UCSD-AML1 (cell line): ENCODE measurements around the gene MARVELD1.

Experiments used
- DNase-seq: peaks from one replicate; lab custom pipeline; 2025; ENCODE audit not compliant: unreplicated experiment; lab: John Stamatoyannopoulos, UW

Gene MARVELD1

DNA sequence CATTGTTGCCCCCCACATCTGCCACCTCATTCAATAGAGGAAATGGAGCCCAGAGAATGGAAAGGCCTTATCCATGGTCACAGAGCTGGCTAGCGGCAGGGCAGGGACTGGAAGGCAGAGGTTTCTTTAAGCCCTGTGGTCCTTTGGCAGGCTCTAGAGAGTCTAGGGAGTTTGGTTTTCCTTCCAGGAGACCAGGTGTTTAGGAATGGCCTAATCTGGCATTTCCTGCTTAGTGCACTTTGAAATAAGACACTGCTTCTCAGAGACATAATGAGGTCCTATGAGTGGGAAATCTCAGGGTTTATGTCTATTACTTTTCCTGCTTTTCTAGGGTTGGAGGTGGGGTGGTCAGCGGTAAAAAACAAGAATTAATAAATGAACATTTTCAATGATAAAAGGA, 6.1 kb downstream of the MARVELD1 start:
- DNase-seq, result no peak

DNA sequence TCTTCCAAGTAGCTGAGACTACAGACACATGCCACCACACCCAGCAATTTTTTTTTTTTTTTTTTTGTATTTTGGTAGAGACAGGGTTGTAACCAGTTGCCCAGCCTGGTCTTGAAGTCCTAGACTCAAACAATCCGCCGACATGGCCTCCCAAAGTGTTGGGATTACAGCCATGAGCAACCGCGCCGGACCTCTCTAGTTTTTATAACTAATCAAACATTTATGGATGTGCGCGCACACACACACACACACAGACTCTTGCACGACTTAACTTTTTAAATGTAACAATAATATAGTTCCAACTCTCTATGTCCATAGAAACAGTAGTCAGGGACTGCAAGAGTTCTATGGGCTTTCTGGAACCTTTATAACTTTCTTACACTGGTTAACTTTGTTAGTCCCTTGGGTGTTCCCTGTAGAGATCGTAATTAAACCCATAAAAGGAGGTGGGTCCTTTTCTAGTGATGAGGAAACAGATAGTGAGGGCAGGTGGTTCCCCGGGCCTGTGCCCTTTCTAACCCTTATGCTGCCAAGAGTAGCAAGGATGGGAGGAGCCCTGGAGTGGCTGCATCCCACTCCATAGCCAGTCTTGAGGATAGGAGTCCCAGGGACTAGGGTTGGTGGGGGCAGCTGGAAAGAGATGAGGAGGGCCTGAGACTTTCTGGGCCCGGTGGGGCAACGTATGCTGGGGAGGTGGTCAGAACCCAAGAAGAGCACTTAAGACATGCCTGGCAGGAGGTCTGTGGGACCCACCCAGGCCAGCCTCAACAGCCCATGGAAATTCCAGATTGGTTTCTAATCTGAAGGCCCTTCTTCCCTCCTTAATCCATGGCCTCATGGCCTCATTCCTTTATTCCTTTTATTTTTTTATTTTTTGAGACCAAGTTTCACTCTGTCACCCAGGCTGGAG, 8.6 kb downstream of the MARVELD1 start:
- no peak for DNase-seq

DNA sequence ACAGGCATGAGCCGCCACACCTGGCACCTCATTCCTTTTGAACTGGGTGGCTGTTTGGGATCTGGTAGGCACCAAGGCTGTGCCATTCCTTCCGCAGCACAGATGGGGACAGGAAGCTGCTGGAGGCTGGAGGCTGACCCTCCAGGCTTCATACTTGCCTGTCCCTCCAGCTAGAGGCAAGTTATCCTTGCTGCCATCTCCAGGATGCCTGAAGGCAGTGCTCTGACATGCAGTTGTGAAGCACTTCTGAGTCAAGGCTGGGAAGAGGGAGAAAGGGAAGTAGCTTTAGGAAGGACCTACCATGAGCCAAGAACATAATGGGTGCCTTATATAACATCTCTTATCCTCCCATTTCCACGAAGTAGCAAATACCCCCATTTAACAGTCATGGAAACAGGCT, 9.5 kb downstream of the MARVELD1 start:
- DNase-seq, result no peak

DNA sequence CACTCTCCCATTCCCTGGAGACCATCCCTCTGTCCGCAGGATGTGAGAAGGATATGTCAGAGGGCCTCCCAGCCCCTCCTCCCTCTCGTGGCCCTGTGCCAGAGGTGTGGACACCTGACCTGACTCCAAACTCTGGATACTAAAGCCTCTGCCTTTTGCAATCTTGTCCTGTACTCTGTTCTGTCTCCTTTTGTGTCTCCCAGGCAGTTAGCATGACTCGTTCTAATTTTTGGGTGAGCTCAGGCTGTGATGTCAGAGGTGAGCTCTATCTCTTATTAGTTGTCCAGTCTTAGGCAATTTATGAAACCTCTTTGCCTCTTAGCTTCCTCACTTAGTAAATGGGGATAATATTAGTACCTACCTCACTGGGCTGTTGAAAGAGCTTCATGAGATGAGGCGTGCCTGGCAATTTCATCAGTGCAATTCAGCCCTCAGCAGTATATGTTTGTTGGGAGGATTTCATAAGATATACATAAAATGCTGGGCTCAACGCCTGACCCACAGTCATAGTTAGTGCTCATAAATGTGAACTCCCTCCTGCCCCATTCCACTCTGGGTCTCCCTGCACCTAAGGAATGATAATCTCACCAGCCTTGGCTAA, 10.9 kb downstream of the MARVELD1 start:
- DNase-seq, result no peak

DNA sequence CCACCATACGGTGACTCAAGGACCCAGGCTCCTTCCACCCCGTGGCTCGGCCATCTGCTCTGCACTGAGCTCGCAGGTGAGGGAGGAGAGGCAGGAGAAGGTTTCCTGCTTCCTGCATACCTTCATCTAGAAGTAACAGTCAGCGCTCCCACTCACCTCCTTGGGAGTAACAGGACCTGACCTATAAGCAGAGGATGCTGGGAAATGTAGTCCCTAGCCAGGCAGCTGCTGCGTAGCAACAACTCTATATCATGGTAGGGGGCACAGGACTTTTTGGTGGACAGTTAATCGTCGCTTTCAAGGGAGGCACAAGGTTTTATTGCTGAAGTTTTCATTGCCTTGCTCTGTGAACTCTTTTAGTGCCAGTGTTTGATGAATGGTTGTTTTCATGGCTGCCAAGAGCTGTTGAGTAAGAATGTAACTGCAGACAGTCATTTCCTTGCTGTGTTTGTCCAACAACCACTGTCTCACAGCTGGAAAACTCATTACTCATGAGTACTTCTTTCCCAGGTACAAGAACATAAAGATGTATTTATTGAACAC, 13.2 kb downstream of the MARVELD1 start:
- no peak for DNase-seq

DNA sequence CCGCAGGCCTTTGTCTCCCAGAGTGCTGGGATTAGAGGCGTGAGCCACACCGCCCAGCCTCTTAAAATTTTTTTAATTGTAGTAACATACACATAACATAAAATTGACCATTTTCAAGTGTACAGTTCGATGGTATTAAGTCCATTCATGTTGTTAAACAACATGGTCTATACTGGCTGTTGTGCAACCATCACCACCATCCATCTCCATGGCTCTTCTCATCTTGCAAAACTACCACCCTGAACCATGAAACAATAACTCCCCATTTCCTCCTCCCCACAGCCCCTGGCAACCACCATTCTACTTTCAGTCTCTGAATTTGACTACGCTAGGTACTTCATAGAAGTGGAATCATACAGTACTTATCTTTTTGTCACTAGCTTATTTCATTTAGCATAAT, 15.5 kb downstream of the MARVELD1 start:
- no peak for DNase-seq

DNA sequence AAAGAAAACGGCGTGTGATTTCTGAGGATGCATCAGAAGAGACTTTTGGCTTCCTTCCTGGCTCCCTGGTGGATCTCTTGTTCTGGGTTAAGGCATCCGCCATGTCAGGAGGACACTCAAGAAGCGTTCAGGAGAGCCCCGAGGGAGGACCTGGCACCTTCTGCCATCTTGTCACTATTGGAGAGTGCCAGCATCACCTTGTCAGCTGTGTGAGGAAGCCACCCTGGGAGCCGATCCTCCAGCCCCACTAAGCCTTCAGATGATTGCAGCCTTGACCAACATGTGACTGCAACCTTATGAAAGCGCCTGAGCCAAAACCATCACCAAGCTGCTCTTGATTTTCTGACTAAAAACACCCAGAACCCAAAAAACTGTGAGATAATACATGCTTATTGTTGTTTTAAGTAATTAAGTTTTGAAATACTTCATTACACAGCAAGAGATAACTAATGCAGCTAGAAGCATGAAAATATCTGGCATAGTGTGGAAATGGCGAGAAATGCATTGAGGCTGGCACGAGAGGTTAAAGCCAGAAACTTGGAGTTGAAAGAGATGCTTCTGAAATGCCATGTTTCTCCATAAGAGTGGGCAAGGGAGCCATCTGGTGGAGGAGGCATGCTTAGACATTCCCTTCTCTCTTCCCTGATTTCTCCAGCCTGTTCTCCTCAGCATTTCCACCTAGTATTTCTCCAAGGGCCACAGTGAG, 18.0 kb downstream of the MARVELD1 start:
- DNase-seq, result peak; percentile 28

DNA sequence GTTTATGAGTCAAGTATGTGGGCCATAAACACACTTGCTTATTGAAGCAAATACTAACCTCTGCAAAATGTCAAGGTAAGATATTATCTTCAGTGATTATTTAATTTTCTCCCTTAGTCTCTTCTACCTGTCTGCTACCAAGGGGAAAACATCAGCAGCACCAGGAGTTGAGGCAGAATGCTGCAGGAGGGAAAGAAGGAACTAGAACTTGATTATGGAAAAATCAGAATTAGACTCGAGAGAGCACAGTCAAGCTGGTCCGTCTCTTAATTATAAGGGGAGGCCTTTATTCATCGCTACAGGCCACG, 18.5 kb downstream of the MARVELD1 start:
- no peak for DNase-seq

DNA sequence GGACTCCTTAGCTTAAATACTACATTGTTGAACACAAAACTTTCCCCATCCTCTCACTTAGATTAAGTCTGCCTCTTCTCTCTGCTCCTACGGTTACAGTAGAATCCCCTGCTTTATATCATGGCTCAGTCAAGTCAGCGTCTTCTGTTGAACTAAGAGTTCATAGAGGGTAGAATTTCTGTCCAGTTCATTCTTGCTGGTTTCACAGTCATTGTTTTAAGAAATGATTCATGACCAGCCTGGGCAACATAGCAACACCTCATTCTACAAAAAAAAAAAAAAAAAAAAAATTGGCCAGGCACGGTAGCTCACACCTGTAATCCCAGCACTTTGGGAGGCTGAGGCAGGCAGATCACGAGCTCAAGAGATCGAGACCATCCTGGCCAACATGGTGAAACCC, 19.7 kb downstream of the MARVELD1 start:
- DNase-seq, result no peak

DNA sequence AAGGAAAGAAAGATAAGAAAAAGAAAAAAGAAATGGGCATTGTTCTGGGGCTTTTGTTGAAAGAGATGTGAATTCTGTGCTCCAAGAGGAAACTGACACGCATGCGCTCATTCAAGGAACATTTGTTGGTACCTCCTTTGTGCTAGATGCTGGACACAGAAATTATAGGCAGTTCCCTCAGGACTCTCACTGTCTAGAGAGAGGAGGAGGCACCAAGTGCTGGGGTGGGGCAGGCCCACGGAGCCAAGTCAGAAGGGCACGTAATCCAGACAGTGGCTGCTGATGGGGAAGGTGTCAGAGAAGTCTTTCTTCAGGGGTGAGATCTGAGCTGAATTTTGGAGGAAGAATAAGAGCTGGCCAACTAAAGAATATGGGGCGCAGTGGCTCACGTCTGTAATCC, 20.5 kb downstream of the MARVELD1 start:
- no peak for DNase-seq

DNA sequence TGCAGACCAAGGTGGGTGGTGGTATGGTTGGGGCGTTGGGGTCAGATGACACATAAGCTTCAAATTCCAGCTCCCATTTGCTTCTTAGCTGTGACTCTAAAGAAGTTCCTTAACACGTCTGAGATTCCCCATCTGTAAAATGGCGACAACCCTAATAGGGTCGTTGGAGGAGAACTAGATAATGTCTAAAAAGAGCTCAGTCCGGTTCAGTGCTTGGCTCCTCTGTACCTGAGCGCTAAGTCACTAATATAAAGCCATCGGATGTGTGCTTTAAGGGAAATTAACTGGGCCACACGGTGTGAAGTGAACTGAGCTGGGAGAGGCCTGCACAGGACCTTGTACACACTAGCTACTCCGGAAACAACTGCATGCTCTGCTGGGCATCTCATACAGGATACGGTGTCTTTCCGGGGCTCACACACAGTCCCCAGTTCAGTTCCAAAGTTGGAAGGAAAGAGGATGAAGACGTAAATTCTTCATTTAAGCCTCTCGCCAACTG, 22.9 kb downstream of the MARVELD1 start:
- no peak for DNase-seq

DNA sequence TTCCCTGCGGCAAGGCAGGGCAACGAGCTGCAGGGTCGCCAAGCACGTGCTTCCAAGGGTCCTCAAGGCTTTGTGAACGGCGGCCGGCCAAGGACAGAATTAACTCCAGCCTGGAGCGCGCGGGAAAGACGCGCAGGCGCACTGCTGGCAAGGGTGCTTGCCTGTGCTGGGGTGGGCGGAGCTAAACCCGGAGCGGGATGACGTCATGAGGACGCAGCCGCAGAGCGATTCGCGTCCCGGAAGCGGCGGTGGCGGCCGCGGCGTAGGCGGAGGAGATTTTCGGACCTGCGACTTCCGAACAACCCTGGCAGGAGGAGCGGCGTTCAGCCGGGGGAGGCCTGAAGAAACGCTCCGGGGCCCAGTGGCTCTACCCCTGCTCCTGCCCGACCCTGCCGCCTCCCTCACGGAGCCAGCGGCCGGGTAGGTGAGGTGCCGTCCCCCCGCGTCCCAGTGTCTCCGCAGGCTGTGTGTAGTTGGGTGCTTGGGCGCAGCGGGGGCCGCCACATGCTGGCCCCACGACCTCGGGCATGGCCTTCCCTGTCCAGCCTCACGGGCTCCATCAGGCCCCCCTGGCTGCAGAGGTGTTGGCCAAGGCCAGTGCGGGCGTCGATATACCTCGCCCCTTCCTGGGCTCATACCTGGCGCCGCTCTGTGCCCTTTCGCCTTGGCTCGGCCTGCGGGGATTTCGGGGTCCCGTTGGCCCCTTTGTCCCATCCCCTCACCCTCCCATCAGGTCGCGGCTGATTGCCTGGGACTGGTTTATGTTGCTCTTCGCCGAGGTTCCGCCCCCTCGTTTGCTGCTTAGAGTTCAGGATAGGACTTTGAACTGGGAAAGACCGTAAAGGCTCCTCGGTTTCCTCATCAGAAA, 23.6 kb downstream of the MARVELD1 start, which contains the start of gene ZFYVE27:
TSS of gene ZFYVE27 (plus strand) at position 227 of the 868 bp plus-strand sequence. CDS start 1,350 bp downstream, outside the sequence.
- peak; percentile 97 for DNase-seq

DNA sequence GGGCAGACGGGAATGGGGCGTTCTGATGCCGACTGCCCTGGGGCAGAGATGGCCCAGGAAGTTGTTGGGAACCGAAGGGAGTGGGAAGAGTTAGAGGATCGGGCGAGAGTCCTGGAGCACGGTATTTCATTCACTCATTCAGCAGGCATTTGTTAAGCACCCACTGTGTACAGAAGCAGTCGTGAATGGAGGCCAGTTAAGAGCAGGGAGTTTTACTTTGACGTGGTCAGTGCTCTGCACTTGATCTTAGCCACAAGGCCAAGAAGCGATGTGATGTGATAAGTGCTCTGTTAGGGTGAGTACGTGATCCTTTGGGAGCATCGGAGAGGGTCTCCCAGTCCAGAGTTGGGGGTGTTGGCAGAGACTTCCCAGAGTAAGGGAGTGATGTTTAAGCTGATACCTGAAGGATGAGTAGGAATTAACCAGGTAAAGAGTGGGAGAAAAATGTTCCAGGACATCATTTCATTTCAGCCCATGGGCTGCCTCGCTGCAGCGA, 24.3 kb downstream of the MARVELD1 start:
- DNase-seq, result no peak

DNA sequence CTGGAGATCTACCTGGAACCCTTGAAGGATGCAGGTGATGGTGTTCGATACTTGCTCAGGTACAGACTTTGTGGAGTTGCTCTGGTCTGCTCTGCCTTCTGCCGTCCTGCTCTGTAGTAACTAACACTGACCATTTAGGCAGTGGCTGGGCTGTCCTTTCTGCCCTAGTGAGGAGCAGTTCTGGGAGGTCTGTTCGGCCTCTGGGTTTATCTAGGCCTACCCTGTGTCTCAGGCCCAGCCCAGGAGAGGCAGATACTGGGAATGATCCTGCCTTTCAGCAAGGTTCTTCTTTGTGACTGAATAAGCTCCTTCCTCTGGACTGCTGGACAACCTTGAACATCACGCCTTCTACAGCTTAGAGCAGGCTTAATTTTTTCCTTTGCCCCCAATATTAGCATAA, 25.1 kb downstream of the MARVELD1 start:
- no peak for DNase-seq

DNA sequence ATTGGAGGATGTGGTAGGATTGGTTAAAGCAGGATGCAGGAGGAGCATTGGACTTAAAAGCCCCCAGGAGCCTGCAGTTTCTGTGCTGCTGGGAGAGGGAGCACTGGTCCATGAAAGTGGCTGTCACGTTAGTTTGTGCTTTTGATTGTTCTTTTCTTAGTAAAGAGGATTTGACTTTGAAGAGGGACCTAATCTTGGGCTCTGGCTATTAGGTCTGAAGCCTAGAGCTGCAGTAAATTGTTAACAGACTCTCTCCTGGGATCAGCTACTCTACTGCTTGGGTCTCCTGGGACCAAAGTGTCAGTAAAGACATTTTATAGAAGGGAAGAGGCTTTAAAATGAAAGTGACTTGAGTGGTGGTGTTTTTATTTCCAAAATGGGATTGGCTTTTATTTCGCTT, 27.1 kb downstream of the MARVELD1 start:
- DNase-seq, result no peak

DNA sequence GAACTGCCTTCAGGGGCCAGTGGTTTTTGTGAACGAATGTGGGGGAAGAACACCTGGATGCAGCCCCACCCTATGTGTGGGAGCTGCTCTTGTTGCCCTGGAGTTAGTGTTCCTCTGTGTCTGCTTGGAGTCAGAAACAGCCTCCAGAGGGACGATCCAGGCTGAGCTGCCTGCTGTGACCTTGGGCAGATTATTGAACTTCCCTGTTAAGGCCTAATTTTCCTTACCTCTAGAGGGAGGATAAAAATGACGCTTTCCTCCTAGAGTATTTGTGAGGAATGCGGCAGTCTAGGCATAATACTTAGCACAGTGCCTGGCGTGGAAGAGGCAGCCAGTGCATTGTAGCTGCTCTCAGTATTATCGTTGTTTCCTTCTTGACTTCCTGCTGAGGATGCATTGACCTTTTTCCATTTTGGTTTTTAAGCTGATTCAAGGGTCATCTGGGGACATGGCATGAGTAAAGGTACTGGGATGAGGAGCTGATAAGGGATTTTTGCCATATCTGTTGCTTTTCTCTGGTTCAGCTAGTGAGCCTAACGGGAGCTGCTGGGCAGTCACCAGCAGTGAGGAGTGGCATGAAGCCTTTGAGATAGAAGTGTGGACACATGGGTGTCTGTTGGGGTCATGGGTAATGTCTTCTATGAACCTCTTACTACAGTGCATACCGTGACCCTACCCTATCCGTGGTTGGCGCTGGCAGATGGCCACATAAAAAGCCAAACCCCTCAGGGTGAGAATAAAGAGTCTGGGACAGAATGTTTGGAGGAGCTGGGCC, 29.8 kb downstream of the MARVELD1 start:
- DNase-seq, result no peak

DNA sequence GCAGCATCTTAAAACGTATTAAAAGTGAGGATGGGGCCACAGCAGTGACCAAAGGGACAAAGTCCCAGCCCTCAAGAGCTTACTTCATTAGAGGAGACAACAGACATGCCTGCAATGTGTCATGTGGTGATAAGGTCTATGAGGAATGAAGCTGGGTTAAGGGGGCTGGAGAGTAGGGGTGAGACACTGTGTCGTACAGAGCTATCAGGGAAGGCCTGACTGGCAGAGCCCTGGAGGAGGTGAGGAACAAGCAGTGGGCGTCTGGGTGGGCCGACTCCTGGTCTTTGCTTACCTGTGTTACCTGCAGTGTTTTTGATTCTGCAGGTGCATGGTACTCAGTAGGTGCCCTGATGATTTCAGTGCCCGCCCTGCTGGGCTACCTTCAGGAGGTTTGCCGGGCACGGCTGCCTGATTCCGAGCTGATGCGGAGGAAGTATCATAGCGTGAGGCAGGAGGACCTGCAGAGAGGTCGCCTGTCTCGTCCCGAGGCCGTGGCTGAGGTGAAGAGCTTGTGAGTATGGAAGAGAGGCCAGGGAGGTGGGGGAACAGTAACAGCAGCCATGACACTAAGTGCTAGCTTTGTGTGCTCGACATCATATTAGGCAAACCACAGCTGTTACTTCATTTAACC, 31.0 kb downstream of the MARVELD1 start:
- no peak for DNase-seq

DNA sequence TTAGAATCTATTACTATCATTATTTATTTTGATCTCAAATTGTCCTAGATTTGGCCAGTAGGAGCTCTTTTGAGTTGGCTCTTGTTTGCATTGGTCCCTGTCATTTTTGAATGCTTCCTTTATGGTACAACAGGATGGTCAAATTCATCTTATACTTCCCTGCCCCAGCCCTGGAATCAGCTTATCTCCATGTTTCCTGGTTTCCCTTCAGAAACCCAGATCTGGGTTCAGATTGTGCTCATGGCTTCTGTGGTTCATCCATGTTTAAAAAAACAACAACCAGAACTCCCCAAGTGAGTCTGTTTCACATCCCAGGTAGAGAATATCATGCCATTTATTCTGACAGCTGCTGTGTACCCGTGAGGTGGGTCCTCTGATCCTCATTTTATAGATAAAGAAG, 34.0 kb downstream of the MARVELD1 start:
- no peak for DNase-seq

DNA sequence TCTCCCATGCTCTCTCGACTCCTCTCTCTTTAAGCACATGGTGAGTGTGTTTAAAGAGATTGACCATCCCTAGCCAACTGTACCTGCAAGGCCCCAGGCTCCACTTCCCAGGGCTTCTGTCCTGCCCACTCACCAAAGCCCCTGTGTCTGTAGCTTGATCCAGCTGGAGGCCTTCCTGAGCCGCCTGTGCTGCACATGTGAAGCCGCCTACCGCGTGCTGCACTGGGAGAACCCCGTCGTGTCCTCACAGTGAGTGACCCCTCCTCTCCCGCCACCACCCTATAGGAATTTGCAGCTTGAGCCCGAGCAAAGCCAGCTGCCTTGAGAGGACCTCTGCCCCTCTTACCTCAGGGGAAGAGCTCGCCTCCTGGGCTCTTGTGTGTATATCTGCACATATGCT, 34.6 kb downstream of the MARVELD1 start:
- no peak for DNase-seq
